MM.1S (cell line): ENCODE results near the gene PDE6B.

Experiments used
- DNase-seq: peaks from one replicate; pipeline ENCODE4 v3.0.0-alpha.2; 2015
- H2AFZ ChIP-seq: fragments of 300-600 bp; sonication (generic); 2 replicates; pipeline ENCODE4 v1.6.0; 2016; ENCODE audit warnings: antibody characterized with exemption, low read length
- H3F3A ChIP-seq: fragments of 300-600 bp; sonication (generic); 2 replicates; pipeline ENCODE4 v1.6.1; 2016; ENCODE audit warnings: mild to moderate bottlenecking, antibody characterized with exemption, low read length, moderate library complexity, mixed read lengths; ENCODE audit not compliant: insufficient read depth
- H3K27ac ChIP-seq: fragments of 300-600 bp; sonication (generic); 2 replicates; pipeline ENCODE4 v1.5.1; 2016; ENCODE audit warnings: mild to moderate bottlenecking, low read length
- H3K27me3 ChIP-seq: fragments of 300-600 bp; sonication (generic); replicated peaks from 2 replicates; pipeline ENCODE4 v1.6.0; 2016; ENCODE audit warnings: low read length; ENCODE audit not compliant: insufficient read depth
- H3K36me3 ChIP-seq: fragments of 300-600 bp; sonication (generic); replicated peaks from 2 replicates; pipeline ENCODE4 v1.6.1; 2016; ENCODE audit warnings: mild to moderate bottlenecking, low read length, mixed read lengths; ENCODE audit not compliant: insufficient read depth
- H3K4me1 ChIP-seq: fragments of 300-600 bp; sonication (generic); 2 replicates; pipeline ENCODE4 v1.6.1; 2016; ENCODE audit warnings: low read length, mixed read lengths
- H3K4me2 ChIP-seq: fragments of 300-600 bp; sonication (generic); 2 replicates; pipeline ENCODE4 v1.6.0; 2016; ENCODE audit warnings: low read depth, low read length
- H3K4me3 ChIP-seq: fragments of 300-600 bp; sonication (generic); 2 replicates; pipeline ENCODE4 v1.5.1; 2016; ENCODE audit warnings: low read length, mixed read lengths
- H3K79me2 ChIP-seq: fragments of 300-600 bp; sonication (generic); 2 replicates; pipeline ENCODE4 v1.6.1; 2016; ENCODE audit warnings: mixed run types, low read length, mixed read lengths
- H3K9ac ChIP-seq: fragments of 300-600 bp; sonication (generic); 2 replicates; pipeline ENCODE4 v1.6.1; 2016; ENCODE audit warnings: low read length, mixed read lengths
- H3K9me2 ChIP-seq: fragments of 300-600 bp; sonication (generic); replicated peaks from 2 replicates; pipeline ENCODE4 v1.6.1; 2016; ENCODE audit warnings: mild to moderate bottlenecking, low read length, mixed read lengths; ENCODE audit not compliant: insufficient read depth
- H3K9me3 ChIP-seq: fragments of 300-600 bp; sonication (generic); replicated peaks from 2 replicates; pipeline ENCODE4 v1.6.1; 2016; ENCODE audit warnings: mild to moderate bottlenecking, low read length, mixed read lengths; ENCODE audit not compliant: insufficient read depth
- H4K20me1 ChIP-seq: fragments of 300-600 bp; sonication (generic); 2 replicates; pipeline ENCODE4 v1.6.1; 2016; ENCODE audit warnings: mild to moderate bottlenecking, low read length, moderate library complexity, mixed read lengths; ENCODE audit not compliant: insufficient read depth
- EZH2 ChIP-seq: fragments of 300-600 bp; sonication (generic); optimal IDR thresholded peaks from 2 replicates; pipeline ENCODE3; 2017; ENCODE audit warnings: low read depth, mild to moderate bottlenecking, antibody characterized with exemption, low read length, mixed read lengths
- EZH2phosphoT487 ChIP-seq: fragments of 300-600 bp; sonication (generic); IDR thresholded peaks from 2 replicates; pipeline ENCODE4 v1.6.1; 2018; ENCODE audit warnings: antibody characterized with exemption, low read length
- TF ChIP-seq, protein P1 (sequence below): fragments of 300-600 bp; sonication (generic); IDR thresholded peaks from 2 replicates; pipeline ENCODE4 v1.5.1; 2016; ENCODE audit warnings: antibody characterized with exemption, low read length, mixed read lengths

PDE6B gene

DNA sequence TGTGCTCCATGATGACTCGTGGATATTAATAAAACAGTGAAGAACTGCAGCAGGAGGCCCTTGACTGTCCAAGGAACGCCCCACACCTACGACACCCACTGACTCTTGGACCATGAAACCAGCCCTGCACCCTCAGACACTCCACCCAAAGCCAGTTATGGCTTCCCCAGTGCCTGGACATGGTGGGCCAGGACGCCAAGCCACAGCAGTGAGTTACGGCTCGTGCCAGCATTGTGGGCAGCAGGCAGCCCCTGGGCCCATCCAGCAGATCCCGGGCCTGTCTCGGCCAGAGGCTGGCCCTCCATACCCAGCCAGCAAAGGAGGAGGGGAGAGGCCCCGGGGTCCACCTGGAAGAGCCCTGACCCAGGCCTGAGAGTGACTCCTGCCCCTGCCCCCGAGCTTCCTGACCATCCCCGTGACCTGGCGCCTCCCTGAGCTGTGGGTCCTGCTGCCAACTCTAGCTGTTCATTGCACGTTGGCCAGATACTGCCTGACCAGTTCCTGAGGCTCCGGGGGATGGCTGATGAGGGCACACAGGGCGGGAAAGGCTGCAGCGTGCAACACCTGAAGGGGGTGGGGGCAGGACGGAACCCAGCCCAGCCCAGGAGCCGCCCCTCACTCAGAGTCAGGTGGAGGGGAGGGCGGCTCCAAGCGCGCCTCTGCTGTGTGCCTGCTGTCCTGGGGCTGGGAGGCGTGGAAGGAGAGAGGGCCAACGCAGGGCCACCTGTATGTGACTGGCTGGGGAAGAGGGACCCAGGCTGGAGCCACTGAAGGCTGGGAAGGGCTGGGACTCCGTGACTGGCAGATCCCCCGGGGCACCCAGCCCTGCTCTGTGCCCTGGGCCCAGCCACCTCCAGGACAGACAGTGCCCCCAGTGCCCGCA lies 62.8 kb downstream of the PDE6B start:
- H3K27me3 ChIP-seq: no peaks in the 10 kb centered on the region
- no peak overlapping the region for H3K4me3 ChIP-seq
- no peak overlapping the region for H2AFZ ChIP-seq
- no peaks in the 10 kb centered on the region for H3K79me2 ChIP-seq
- DNase-seq: no peak
- H3K4me1 ChIP-seq: no peaks in the 10 kb centered on the region
- H3K9me2 ChIP-seq: no peaks in the 10 kb centered on the region
- TF ChIP-seq, protein P1, sequence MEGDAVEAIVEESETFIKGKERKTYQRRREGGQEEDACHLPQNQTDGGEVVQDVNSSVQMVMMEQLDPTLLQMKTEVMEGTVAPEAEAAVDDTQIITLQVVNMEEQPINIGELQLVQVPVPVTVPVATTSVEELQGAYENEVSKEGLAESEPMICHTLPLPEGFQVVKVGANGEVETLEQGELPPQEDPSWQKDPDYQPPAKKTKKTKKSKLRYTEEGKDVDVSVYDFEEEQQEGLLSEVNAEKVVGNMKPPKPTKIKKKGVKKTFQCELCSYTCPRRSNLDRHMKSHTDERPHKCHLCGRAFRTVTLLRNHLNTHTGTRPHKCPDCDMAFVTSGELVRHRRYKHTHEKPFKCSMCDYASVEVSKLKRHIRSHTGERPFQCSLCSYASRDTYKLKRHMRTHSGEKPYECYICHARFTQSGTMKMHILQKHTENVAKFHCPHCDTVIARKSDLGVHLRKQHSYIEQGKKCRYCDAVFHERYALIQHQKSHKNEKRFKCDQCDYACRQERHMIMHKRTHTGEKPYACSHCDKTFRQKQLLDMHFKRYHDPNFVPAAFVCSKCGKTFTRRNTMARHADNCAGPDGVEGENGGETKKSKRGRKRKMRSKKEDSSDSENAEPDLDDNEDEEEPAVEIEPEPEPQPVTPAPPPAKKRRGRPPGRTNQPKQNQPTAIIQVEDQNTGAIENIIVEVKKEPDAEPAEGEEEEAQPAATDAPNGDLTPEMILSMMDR: no peak
- TF ChIP-seq EZH2: no peak
- TF ChIP-seq EZH2phosphoT487: no peak
- no peaks in the 10 kb centered on the region for H3F3A ChIP-seq
- H3K4me2 ChIP-seq: no peak overlapping the region
- no peaks in the 10 kb centered on the region for H4K20me1 ChIP-seq
- H3K36me3 ChIP-seq: no peaks in the 10 kb centered on the region
- no peak overlapping the region for H3K27ac ChIP-seq
- no peak overlapping the region for H3K9ac ChIP-seq
- no peaks in the 10 kb centered on the region for H3K9me3 ChIP-seq

DNA sequence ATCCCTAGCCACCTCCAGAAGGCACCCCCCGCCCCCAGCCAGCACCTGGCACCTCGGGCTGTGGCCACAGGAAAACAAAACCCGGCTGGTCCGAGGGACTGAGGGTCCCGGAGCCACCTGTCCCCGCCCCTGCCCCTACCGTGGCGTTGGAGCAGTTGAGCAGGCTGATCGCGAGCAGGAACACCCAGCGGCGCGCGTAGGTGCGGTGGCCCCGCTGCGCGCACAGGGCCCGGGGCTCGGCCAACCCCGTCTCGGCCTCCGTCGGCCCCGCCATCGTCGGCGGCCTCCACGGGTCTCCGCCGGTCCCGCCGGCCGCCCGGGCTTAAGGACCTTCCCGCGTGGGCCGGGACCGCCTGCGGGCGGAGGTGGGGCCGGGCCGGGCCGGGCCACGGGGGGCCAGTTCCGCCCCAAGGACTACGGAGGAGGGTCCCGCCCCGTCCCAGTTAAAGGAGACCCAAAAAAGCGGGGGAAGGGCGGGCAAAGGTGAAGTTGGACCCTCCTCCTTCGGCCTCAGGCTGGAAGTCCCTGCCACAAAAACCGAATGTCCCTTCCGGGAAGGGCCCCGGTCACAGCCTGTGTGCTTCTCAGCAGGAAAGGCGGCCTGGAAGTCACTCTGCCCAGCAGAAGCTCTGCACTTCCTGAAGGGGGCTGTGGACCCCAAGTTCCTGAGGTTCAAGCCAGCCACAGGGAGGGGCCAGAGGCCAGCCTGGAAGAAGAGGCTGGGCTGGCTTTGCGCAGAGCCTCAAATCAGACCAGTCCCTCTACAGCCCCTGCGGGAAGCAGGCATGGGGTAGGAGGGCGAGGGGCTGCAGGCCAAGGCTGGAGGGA lies 63.7 kb downstream of the PDE6B start, which contains the start of gene SLC49A3:
SLC49A3 (minus strand) TSS at position 298 of the 828 bp plus-strand sequence; CDS start at position 274, 24 bp downstream.
- H3K27me3 ChIP-seq: no peaks in the 10 kb centered on the region
- no peaks in the 10 kb centered on the region for H3K9me2 ChIP-seq
- no peak within 1 kb of the TSS for H3K9ac ChIP-seq
- TF ChIP-seq, protein P1: no peak
- TF ChIP-seq EZH2 (no peak), EZH2phosphoT487 (no peak)
- no peak for DNase-seq
- no peaks in the 10 kb centered on the region for H4K20me1 ChIP-seq
- no peak within 1 kb of the TSS for H3K4me2 ChIP-seq
- H3K36me3 ChIP-seq: no peaks in the 10 kb centered on the region
- no peak within 1 kb of the TSS for H2AFZ ChIP-seq
- no peaks in the 10 kb centered on the region for H3F3A ChIP-seq
- no peak within 1 kb of the TSS for H3K27ac ChIP-seq
- H3K79me2 ChIP-seq: no peaks in the 10 kb centered on the region
- H3K9me3 ChIP-seq: no peaks in the 10 kb centered on the region
- no peaks in the 10 kb centered on the region for H3K4me1 ChIP-seq
- no peak within 1 kb of the TSS for H3K4me3 ChIP-seq

DNA sequence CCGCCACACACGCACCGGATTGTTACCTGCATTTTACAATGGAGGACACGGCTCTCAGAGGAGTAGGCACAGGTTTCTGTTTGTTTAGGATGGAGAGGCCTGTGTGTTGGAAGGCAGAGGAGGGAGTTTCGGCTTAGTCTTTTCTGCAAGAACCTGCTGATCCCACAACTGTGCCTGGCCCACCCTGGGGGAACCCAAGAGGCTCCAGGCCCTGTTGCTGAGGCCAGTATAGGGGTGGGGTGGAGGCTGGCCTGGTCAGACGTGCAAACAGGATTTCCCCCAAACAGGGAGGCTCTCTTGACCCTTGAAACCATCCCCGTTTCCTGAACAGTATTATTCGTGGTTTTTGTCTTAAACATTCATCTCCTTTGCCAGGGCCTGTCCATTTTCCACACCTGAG lies 64.3 kb downstream of the PDE6B start:
- H3K4me1 ChIP-seq: no peaks in the 10 kb centered on the region
- H3K4me3 ChIP-seq: no peak overlapping the region
- no peak overlapping the region for H3K9ac ChIP-seq
- no peak for TF ChIP-seq EZH2
- TF ChIP-seq EZH2phosphoT487: no peak
- TF ChIP-seq, protein P1: no peak
- H2AFZ ChIP-seq: no peak overlapping the region
- no peaks in the 10 kb centered on the region for H3F3A ChIP-seq
- DNase-seq: no peak
- no peaks in the 10 kb centered on the region for H4K20me1 ChIP-seq
- H3K36me3 ChIP-seq: no peaks in the 10 kb centered on the region
- H3K9me2 ChIP-seq: no peaks in the 10 kb centered on the region
- H3K27ac ChIP-seq: no peak overlapping the region
- H3K4me2 ChIP-seq: no peak overlapping the region
- no peaks in the 10 kb centered on the region for H3K27me3 ChIP-seq
- H3K9me3 ChIP-seq: no peaks in the 10 kb centered on the region
- H3K79me2 ChIP-seq: no peaks in the 10 kb centered on the region
